Endothelial cell of umbilical vein (primary cell): ENCODE results near the gene IQGAP1.

Experiments used
- EZH2 ChIP-seq: IDR thresholded peaks from 2 replicates; pipeline ENCODE4 v1.6.1; 2012; ENCODE audit warnings: borderline replicate concordance, low read depth, mild to moderate bottlenecking, moderate library complexity, low read length, inconsistent platforms; ENCODE audit not compliant: severe bottlenecking
- MYC ChIP-seq: IDR thresholded peaks from one replicate; pipeline ENCODE4 v1.6.1; 2011; ENCODE audit warnings: mild to moderate bottlenecking, low read depth, low read length
- POLR2A ChIP-seq: IDR thresholded peaks from 2 replicates; pipeline ENCODE4 v1.6.1; 2012; ENCODE audit warnings: low read depth, mild to moderate bottlenecking, control low read depth, low read length
- POLR2AphosphoS5 ChIP-seq: IDR thresholded peaks from 2 replicates; pipeline ENCODE4 v1.6.1; 2012; ENCODE audit warnings: low read depth, mild to moderate bottlenecking, control low read depth, low read length, moderate library complexity; ENCODE audit not compliant: insufficient read depth
- TF ChIP-seq, protein P1 (sequence below): IDR thresholded peaks from 2 replicates; pipeline ENCODE4 v1.6.1; 2011; ENCODE audit not compliant: insufficient read depth, insufficient read length
- TF ChIP-seq, protein P2 (sequence below), 2 donors: IDR thresholded peaks; 1 replicate in 1 of 2; 2 replicates in 1 of 2; pipeline ENCODE4 v1.5.1; 2011; ENCODE audit warnings: low read length in 2 of 2, mild to moderate bottlenecking in 2 of 2, moderate library complexity in 2 of 2, control low read depth in 1 of 2, inconsistent platforms in 1 of 2, low read depth in 1 of 2; ENCODE audit not compliant: insufficient read depth in 1 of 2; ENCODE audit errors: extremely low read depth in 1 of 2

DNA sequence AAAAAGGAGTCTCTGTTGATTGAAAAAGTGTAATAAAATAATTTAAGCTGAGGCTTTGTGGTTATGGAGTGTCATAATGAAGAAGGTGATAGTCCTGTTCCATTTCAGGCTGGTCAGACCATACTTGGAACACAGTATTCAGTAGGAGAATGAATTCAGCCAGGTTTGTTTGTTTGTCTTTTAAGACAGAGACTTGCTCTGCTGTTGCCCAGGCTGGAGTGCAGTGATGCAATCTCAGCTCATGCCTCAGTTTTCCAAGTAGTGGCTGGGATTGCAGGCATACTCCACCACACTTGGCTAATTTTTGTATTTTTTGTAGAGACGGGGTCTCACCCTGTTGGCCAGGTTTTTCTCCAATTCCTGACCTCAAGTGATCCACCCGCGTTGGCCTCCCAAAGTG, 33.5 kb downstream of the IQGAP1 start:
- no peak for TF ChIP-seq POLR2A
- TF ChIP-seq EZH2: no peak
- TF ChIP-seq, protein P1, sequence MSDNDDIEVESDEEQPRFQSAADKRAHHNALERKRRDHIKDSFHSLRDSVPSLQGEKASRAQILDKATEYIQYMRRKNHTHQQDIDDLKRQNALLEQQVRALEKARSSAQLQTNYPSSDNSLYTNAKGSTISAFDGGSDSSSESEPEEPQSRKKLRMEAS: no peak
- no peak for TF ChIP-seq POLR2AphosphoS5
- TF ChIP-seq MYC: no peak
- TF ChIP-seq, protein P2, sequence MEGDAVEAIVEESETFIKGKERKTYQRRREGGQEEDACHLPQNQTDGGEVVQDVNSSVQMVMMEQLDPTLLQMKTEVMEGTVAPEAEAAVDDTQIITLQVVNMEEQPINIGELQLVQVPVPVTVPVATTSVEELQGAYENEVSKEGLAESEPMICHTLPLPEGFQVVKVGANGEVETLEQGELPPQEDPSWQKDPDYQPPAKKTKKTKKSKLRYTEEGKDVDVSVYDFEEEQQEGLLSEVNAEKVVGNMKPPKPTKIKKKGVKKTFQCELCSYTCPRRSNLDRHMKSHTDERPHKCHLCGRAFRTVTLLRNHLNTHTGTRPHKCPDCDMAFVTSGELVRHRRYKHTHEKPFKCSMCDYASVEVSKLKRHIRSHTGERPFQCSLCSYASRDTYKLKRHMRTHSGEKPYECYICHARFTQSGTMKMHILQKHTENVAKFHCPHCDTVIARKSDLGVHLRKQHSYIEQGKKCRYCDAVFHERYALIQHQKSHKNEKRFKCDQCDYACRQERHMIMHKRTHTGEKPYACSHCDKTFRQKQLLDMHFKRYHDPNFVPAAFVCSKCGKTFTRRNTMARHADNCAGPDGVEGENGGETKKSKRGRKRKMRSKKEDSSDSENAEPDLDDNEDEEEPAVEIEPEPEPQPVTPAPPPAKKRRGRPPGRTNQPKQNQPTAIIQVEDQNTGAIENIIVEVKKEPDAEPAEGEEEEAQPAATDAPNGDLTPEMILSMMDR (IDR thresholded peaks at IDR 0.05; ENCODE audit: extremely low read depth in 1 of 2, insufficient read depth in 1 of 2, low read depth in 1 of 2, low read length in 2 of 2): no peak
